Fibroblast of lung (primary cell): Measurements from ENCODE around the gene LTN1.

ENCODE experiments used
- EZH2 ChIP-seq: IDR thresholded peaks from 2 replicates; pipeline ENCODE4 v1.5.1; 2012; ENCODE audit warnings: low read length, control low read depth, mild to moderate bottlenecking; ENCODE audit errors: missing control alignments
- TF ChIP-seq, protein P1 (sequence below), 2 donors: IDR thresholded peaks in 1 of 2; conservative IDR thresholded peaks in 1 of 2; 1 replicate in 1 of 2; 2 replicates in 1 of 2; pipeline ENCODE4 v1.5.1; 2011 to 2012; ENCODE audit warnings: low read length in 2 of 2, control low read depth in 1 of 2, inconsistent platforms in 1 of 2, low read depth in 1 of 2, mild to moderate bottlenecking in 1 of 2

DNA sequence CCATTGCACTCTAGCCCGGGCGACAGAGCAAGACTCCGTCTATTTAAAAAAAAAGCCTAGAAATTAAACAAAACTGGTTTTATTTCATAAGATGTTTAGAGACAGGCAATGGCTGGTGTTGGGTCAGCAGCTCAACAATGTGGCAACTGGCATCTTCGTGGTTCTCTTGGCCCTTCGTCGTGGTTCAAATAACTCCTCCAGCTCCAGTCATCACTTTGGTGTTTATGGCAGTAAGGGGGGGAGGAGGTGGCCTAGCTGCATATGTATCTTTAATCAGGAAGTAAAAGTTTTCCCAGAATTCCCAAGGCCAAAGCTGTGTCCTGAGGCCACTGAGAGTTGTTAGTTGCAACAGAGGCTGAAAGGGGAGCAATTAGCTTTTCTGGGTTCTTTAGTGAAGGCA, 13.0 kb upstream of the LTN1 start:
- TF ChIP-seq, protein P1, sequence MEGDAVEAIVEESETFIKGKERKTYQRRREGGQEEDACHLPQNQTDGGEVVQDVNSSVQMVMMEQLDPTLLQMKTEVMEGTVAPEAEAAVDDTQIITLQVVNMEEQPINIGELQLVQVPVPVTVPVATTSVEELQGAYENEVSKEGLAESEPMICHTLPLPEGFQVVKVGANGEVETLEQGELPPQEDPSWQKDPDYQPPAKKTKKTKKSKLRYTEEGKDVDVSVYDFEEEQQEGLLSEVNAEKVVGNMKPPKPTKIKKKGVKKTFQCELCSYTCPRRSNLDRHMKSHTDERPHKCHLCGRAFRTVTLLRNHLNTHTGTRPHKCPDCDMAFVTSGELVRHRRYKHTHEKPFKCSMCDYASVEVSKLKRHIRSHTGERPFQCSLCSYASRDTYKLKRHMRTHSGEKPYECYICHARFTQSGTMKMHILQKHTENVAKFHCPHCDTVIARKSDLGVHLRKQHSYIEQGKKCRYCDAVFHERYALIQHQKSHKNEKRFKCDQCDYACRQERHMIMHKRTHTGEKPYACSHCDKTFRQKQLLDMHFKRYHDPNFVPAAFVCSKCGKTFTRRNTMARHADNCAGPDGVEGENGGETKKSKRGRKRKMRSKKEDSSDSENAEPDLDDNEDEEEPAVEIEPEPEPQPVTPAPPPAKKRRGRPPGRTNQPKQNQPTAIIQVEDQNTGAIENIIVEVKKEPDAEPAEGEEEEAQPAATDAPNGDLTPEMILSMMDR (conservative IDR thresholded peaks at IDR 0.05 in 1 of 2, IDR thresholded peaks at IDR 0.05 in 1 of 2; ENCODE audit: low read depth in 1 of 2, low read length in 2 of 2): no peak
- TF ChIP-seq EZH2: no peak
